K562 (cell line): ENCODE results near the gene SERTAD3. TPM values are rescaled to one million over a fixed set of nuclear protein-coding genes. Genes with fewer than 3 reads are reported as not detected.

ENCODE experiments used
- ATAC-seq: fragments of 200-7000 bp; cut with Tn5 transposase; 3 replicates; pipeline ENCODE4 v1.9.1; 2020; ENCODE audit warnings: moderate library complexity
- BruUV-seq: library from RNA; stranded (reverse); fragments of 400-500 nt; replicated peaks from 2 replicates; lab custom pipeline; 2021; lab: Mats Ljungman, UMichigan
- CTCF ChIA-PET: fragments of 300-600 bp; formaldehyde crosslinking; extraction: SDS; loops from one replicate; lab custom pipeline; 2021; ENCODE audit warnings: low intra/inter-chr PET ratio; lab: Yijun Ruan, JAX
- POLR2A ChIA-PET: fragments of 300-600, 350-650 bp; sonication (Branson Sonifier 250); formaldehyde crosslinking; extraction: SDS; loops from one replicate; lab custom pipeline; 2021; ENCODE audit warnings: antibody characterized with exemption, inconsistent platforms; lab: Yijun Ruan, JAX
- DNase-seq, 4 experiments: peaks; one replicate each; pipeline versions ENCODE4 v3.0.0 to v3.0.0-alpha.2; 2011 to 2018; ENCODE audit warnings: low spot score in 3 of 4, mixed read lengths in 3 of 4; ENCODE audit errors: extremely low read depth in 1 of 4
- FAIRE-seq: peaks from 2 replicates; lab custom pipeline; 2011; peaks lifted over from hg19 to GRCh38; lab: Jason Lieb, UNC
- H2AFZ ChIP-seq: 2 replicates; pipeline ENCODE4 v1.6.0; 2011; ENCODE audit warnings: low read depth, low read length, control low read depth, inconsistent platforms
- H3K27ac ChIP-seq: fragments of 200-600 bp; 3 replicates; pipeline ENCODE4 v1.8.0; 2011; ENCODE audit warnings: low read depth, mild to moderate bottlenecking, control low read depth, inconsistent platforms, low read length, moderate library complexity, mixed read lengths; ENCODE audit errors: extremely low read depth
- H3K27me3 ChIP-seq, 2 experiments: fragments of 300-600 bp in 1 of 2; 2 replicates in 1 of 2; 3 replicates in 1 of 2; pipeline versions ENCODE4 v1.6.0 to v1.8.0; 2011; ENCODE audit warnings: inconsistent platforms in 2 of 2, low read length in 2 of 2, mild to moderate bottlenecking in 1 of 2, mixed read lengths in 1 of 2, moderate library complexity in 1 of 2; ENCODE audit not compliant: control insufficient read depth in 2 of 2, insufficient read depth in 2 of 2
- H3K36me3 ChIP-seq: fragments of 300-600 bp; 3 replicates; pipeline ENCODE4 v1.8.0; 2011; ENCODE audit warnings: mild to moderate bottlenecking, low read length, inconsistent platforms; ENCODE audit not compliant: control insufficient read depth, insufficient read depth
- H3K4me1 ChIP-seq, 2 experiments: fragments of 200-600 bp in 1 of 2; replicated peaks in 1 of 2; 2 replicates in 1 of 2; 3 replicates in 1 of 2; pipeline versions ENCODE4 v1.5.1 to v1.8.0; 2011; ENCODE audit warnings: inconsistent platforms in 2 of 2, low read length in 2 of 2, mild to moderate bottlenecking in 1 of 2, mixed read lengths in 1 of 2, moderate library complexity in 1 of 2; ENCODE audit not compliant: control insufficient read depth in 2 of 2, insufficient read depth in 2 of 2
- H3K4me2 ChIP-seq: 2 replicates; pipeline ENCODE4 v1.6.1; 2011; ENCODE audit warnings: low read length, control low read depth, inconsistent platforms, mixed read lengths; ENCODE audit not compliant: insufficient read depth
- H3K4me3 ChIP-seq: fragments of 200-600 bp; sonication (generic), shearing (Covaris generic); 2 replicates; pipeline ENCODE4 v1.5.1; 2016; ENCODE audit warnings: control low read depth, inconsistent platforms
- H3K79me2 ChIP-seq: fragments of 200-600 bp; 3 replicates; pipeline ENCODE4 v1.8.0; 2011; ENCODE audit warnings: low read length, inconsistent platforms; ENCODE audit not compliant: control insufficient read depth, insufficient read depth
- H3K9ac ChIP-seq, 2 experiments: 2 replicates each; pipeline versions ENCODE4 v1.6.0 to v1.6.1; 2011; ENCODE audit warnings: low read depth in 2 of 2, low read length in 2 of 2, control low read depth in 1 of 2, inconsistent platforms in 1 of 2, mild to moderate bottlenecking in 1 of 2, mixed read lengths in 1 of 2; ENCODE audit not compliant: insufficient read depth in 1 of 2
- H3K9me1 ChIP-seq: one replicate; pipeline ENCODE4 v1.6.0; 2011; ENCODE audit warnings: inconsistent platforms, mild to moderate bottlenecking, low read length, moderate library complexity; ENCODE audit not compliant: control insufficient read depth, insufficient read depth
- H3K9me3 ChIP-seq: replicated peaks from 2 replicates; pipeline ENCODE4 v1.5.1; 2011; ENCODE audit warnings: low read depth, low read length, inconsistent platforms; ENCODE audit not compliant: control insufficient read depth, insufficient read depth
- H4K20me1 ChIP-seq: replicated peaks from 2 replicates; pipeline ENCODE4 v1.6.1; 2011; ENCODE audit warnings: low read length, inconsistent platforms, mixed read lengths; ENCODE audit not compliant: control insufficient read depth, insufficient read depth
- CXXC5 ChIP-seq: fragments of 250-450 bp; sonication (Bioruptor Pico); IDR thresholded peaks from 2 replicates; pipeline ENCODE4 v1.8.0; 2022; ENCODE audit warnings: inconsistent platforms, mild to moderate bottlenecking, moderate library complexity
- FOXA3 ChIP-seq, 2 experiments: fragments of 450-650 bp in 1 of 2; sonication (generic) in 1 of 2; formaldehyde crosslinking; IDR thresholded peaks in 1 of 2; conservative IDR thresholded peaks in 1 of 2; 2 replicates each; pipeline versions ENCODE4 v1.4.0 to v1.8.0; 2020 to 2022; ENCODE audit warnings: mild to moderate bottlenecking in 2 of 2, missing genetic modification reagents in 1 of 2
- FUS ChIP-seq: fragments of 200-400 bp; formaldehyde crosslinking; optimal IDR thresholded peaks from 2 replicates; pipeline ENCODE3; 2017; ENCODE audit warnings: low read depth, low read length
- NEUROD1 ChIP-seq: fragments of 150-350 bp; IDR thresholded peaks from 2 replicates; pipeline ENCODE4 v1.6.1; 2014; ENCODE audit warnings: borderline replicate concordance, low read length, low read depth; ENCODE audit not compliant: partially characterized antibody
- NR2F6 ChIP-seq: fragments of 450-650 bp; formaldehyde crosslinking; IDR thresholded peaks from 2 replicates; pipeline ENCODE4 v1.4.0; 2020; ENCODE audit warnings: mild to moderate bottlenecking
- PURB ChIP-seq: sonication (generic); formaldehyde crosslinking; IDR thresholded peaks from 2 replicates; pipeline ENCODE4 v1.9.0; 2021; ENCODE audit warnings: low read depth, mild to moderate bottlenecking, missing genetic modification reagents
- ZNF354B ChIP-seq: fragments of 250-450 bp; sonication (Bioruptor Pico); IDR thresholded peaks from 2 replicates; pipeline ENCODE4 v1.4.0; 2020
- ZNF75A ChIP-seq: fragments of 450-650 bp; formaldehyde crosslinking; IDR thresholded peaks from 2 replicates; pipeline ENCODE4 v1.4.0; 2020; ENCODE audit warnings: mild to moderate bottlenecking
- WGBS: fragments of 100-300 bp; shearing (Covaris generic); methylation state at CpG from one replicate; pipeline ENCODE4 v1.1.6; 2016; ENCODE audit warnings: low coverage, mixed read lengths; ENCODE audit not compliant: insufficient coverage; ENCODE audit errors: missing lambda C conversion rate; 5-methylcytosine and 5-hydroxymethylcytosine counted together
- in situ Hi-C: fragments of 300-500 bp; cut with MboI; formaldehyde crosslinking; loops from 4 replicates; pipeline ENCODE4 v1.15.0; 2018; ENCODE audit warnings: inconsistent platforms, mixed read lengths
- intact Hi-C: fragments of 100-400 bp; cut with micrococcal nuclease; formaldehyde crosslinking; loops from 2 replicates; pipeline ENCODE4 v1.14.2; 2022
- polyA plus RNA-seq, 8 experiments: library from polyadenylated mRNA; depleted of rRNA in 4 of 8; stranded (reverse) in 5 of 8; unstranded in 3 of 8; fragments of >200 nt; fragmentation: Nextera tagmentation in 2 of 8; fragmentation: Illumina TruSeq in 1 of 8; extraction: Ambion mirVana in 2 of 8; extraction: Trizol in 1 of 8; gene quantifications; 2 replicates each; pipeline versions ENCODE4 v1.2.1 to v1.2.3, GENCODE V29; 2011 to 2014; ENCODE audit warnings: inconsistent platforms in 1 of 8, missing spikeins in 1 of 8
- total RNA-seq, 7 experiments: library from RNA; depleted of rRNA in 6 of 7; stranded (reverse); fragments of >200 nt in 6 of 7; fragmentation: Illumina TruSeq in 2 of 7; extraction: Trizol in 2 of 7; gene quantifications; 2 replicates each; pipeline versions ENCODE4 v1.2.1 to v1.2.3, GENCODE V29; 2011 to 2021; ENCODE audit warnings: low replicate concordance in 1 of 7
- TF ChIP-seq, protein P1 (sequence below): sonication (generic); formaldehyde crosslinking; IDR thresholded peaks from 2 replicates; pipeline ENCODE4 v1.8.1; 2023; ENCODE audit warnings: mild to moderate bottlenecking, missing genetic modification reagents
- TF ChIP-seq, protein P2 (sequence below): fragments of 450-650 bp; formaldehyde crosslinking; IDR thresholded peaks from 2 replicates; pipeline ENCODE4 v1.4.0; 2022; ENCODE audit warnings: mild to moderate bottlenecking, moderate library complexity
- TF ChIP-seq, protein P3 (sequence below): fragments of 450-650 bp; IDR thresholded peaks from 2 replicates; pipeline ENCODE4 v1.6.1; 2016; ENCODE audit warnings: borderline replicate concordance

SERTAD3 gene
- total and polyA plus RNA-seq, 9 of the 15 experiments (the other 6 are each of a cell fraction or from before 2014, with no cell fraction given), result 5.4 to 28.9 (median 17.5) TPM

DNA sequence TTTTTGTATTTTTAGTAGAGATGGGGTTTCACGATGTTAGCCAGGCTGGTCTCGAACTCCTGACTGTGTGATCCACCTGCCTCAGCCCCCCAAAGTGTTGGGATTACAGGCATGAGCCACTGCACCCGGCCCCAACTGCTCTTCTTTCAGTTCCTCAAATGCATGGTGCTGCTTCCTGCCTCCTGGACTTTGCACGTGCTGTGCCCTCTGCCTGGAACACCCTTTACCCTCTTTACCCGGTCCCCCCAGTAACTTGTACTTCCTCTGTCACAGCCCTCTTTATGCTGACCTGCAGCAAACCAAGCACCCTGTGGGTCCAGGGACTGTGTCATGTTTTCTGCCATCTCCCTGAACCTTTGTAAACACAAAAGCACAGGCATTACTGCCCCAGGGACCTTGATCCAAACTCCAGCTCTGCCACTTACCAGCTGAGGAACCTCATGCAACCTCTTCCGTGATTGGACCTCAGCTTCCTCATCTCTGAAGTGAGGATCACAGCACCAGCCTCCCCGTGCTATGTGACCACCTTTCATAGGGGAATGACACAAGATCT, 17.6 kb upstream of the SERTAD3 start:
- DNase-seq (no peak), ATAC-seq (no peak), FAIRE-seq (no peak)
- peak overlapping the region; percentile 33 for H3K4me2 ChIP-seq
- H3K79me2 ChIP-seq, result peaks cover 76% of the 10 kb centered on the region
- POLR2A ChIA-PET, result no interaction called here
- no peak overlapping the region for H3K4me3 ChIP-seq
- no peaks in the 10 kb centered on the region for H3K27me3 ChIP-seq
- in situ Hi-C loops (no loop called here), intact Hi-C loops (no loop called here)
- H3K9ac ChIP-seq, result peak overlapping the region in 1 of 2 experiments; percentile 61; a peak in 1 of 4 replicates
- peak overlapping the region; percentile 12; the same call in 1 of the 3 replicates for H3K27ac ChIP-seq
- peaks cover 7% of the 10 kb centered on the region for H4K20me1 ChIP-seq
- H3K36me3 ChIP-seq, result peaks cover 42% of the 10 kb centered on the region
- CTCF ChIA-PET, result no interaction called here
- peaks cover 4% of the 10 kb centered on the region for H3K9me1 ChIP-seq
- peaks cover 17 to 44% of the 10 kb centered on the region in 2 experiments; a peak in 4 of 5 replicates for H3K4me1 ChIP-seq
- TF ChIP-seq, protein P1, sequence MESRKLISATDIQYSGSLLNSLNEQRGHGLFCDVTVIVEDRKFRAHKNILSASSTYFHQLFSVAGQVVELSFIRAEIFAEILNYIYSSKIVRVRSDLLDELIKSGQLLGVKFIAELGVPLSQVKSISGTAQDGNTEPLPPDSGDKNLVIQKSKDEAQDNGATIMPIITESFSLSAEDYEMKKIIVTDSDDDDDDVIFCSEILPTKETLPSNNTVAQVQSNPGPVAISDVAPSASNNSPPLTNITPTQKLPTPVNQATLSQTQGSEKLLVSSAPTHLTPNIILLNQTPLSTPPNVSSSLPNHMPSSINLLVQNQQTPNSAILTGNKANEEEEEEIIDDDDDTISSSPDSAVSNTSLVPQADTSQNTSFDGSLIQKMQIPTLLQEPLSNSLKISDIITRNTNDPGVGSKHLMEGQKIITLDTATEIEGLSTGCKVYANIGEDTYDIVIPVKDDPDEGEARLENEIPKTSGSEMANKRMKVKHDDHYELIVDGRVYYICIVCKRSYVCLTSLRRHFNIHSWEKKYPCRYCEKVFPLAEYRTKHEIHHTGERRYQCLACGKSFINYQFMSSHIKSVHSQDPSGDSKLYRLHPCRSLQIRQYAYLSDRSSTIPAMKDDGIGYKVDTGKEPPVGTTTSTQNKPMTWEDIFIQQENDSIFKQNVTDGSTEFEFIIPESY (CRISPR knock-in tag), result no peak
- TF ChIP-seq FUS (no peak), PURB (no peak), ZNF75A (CRISPR knock-in tag) (no peak), NEUROD1 (no peak), NR2F6 (CRISPR knock-in tag) (no peak), CXXC5 (CRISPR knock-in tag) (no peak), ZNF354B (CRISPR knock-in tag) (no peak), FOXA3 (CRISPR knock-in tag; conservative IDR thresholded peaks at IDR 0.05 in 1 of 2, IDR thresholded peaks at IDR 0.05 in 1 of 2) (no peak)
- TF ChIP-seq, protein P2, sequence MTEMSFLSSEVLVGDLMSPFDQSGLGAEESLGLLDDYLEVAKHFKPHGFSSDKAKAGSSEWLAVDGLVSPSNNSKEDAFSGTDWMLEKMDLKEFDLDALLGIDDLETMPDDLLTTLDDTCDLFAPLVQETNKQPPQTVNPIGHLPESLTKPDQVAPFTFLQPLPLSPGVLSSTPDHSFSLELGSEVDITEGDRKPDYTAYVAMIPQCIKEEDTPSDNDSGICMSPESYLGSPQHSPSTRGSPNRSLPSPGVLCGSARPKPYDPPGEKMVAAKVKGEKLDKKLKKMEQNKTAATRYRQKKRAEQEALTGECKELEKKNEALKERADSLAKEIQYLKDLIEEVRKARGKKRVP (CRISPR knock-in tag), result no peak
- TF ChIP-seq, protein P3, sequence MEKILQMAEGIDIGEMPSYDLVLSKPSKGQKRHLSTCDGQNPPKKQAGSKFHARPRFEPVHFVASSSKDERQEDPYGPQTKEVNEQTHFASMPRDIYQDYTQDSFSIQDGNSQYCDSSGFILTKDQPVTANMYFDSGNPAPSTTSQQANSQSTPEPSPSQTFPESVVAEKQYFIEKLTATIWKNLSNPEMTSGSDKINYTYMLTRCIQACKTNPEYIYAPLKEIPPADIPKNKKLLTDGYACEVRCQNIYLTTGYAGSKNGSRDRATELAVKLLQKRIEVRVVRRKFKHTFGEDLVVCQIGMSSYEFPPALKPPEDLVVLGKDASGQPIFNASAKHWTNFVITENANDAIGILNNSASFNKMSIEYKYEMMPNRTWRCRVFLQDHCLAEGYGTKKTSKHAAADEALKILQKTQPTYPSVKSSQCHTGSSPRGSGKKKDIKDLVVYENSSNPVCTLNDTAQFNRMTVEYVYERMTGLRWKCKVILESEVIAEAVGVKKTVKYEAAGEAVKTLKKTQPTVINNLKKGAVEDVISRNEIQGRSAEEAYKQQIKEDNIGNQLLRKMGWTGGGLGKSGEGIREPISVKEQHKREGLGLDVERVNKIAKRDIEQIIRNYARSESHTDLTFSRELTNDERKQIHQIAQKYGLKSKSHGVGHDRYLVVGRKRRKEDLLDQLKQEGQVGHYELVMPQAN, result no peak
- H2AFZ ChIP-seq, result no peak overlapping the region
- WGBS, result 74% methylated on average over 7 of the region's 7 CpGs
- no peaks in the 10 kb centered on the region for H3K9me3 ChIP-seq
- no TSS peak for BruUV-seq
